ENCODE measurements around the gene MAPKBP1.
"Not testable (repeated sequence)": the region's sequence is repeated elsewhere in the genome, so short reads cannot be mapped to it uniquely, and the experiment has no call there.

DNA sequence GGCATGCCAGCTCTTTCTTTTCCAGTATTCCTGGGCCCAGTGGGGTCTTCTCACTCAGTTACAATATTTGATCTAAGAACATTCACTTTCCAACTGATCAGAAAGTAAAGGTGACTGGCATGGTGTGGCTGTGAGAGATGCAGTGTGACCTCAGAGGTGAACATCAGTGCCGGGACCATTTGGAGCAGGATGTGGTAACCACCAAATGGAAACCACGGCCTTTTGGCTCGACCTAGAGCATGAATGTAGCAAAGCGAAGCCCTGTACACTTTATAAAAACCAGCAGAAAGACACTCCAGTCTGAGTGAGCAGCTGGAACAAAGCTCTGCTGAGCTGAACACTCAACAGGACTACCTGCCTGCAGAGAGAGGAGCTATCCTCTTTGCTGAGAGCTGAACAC lies 57.0 kb downstream of the MAPKBP1 start:
- not testable (repeated sequence) for TF ChIP-seq CBX5 (CRISPR knock-in tag; IDR thresholded peaks at IDR 0.05; ENCODE audit: borderline replicate concordance); SMAD3 (CRISPR knock-in tag; IDR thresholded peaks at IDR 0.05); ATF7-NPFF (CRISPR knock-in tag; IDR thresholded peaks at IDR 0.05; ENCODE audit: low read depth); ZBTB26 (CRISPR knock-in tag; IDR thresholded peaks at IDR 0.05; ENCODE audit: borderline replicate concordance); ZBTB7B (CRISPR knock-in tag; IDR thresholded peaks at IDR 0.05); FOSL2 (CRISPR knock-in tag; IDR thresholded peaks at IDR 0.05); CTCF (CRISPR knock-in tag; IDR thresholded peaks at IDR 0.05); EZH2 (conservative IDR thresholded peaks at IDR 0.05; ENCODE audit: low read depth, low read length)
